ENCODE measurements around the gene HPGD.
"Not testable (repeated sequence)": the region's sequence is repeated elsewhere in the genome, so short reads cannot be mapped to it uniquely, and the experiment has no call there.

Gene HPGD

DNA sequence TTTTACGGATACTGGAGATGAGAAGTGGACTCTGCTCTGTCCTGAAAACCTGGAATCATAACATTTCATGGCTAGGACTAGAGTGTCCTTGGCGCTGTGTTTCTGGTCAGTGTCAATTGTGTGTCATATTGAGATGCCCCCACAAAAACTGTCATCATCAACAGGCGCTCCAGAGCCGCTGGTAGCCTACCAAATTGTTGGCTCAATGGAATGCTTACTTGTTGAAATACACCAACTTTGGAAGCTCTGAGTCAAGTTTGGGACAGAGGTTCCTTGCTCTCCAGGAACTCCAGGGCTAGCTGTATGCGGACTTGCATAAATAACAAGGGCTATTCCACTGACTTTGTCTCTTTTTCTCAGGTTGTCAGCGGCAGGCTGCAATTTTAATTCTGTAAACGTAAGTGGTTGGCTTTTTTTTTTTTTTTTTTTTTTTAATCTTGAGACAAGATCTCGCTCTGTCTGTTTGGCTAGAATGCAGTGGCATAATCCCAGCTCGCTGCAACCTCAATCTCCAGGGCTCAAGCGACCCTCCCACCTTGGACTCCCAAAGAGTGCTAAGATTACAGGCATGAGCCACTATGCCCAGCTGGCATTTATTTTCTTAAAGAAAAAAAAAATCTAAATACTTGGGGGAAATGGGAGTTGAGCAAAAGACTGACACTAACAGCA, 871 bp upstream of the HPGD start:
- no peak for FAIRE-seq

DNA sequence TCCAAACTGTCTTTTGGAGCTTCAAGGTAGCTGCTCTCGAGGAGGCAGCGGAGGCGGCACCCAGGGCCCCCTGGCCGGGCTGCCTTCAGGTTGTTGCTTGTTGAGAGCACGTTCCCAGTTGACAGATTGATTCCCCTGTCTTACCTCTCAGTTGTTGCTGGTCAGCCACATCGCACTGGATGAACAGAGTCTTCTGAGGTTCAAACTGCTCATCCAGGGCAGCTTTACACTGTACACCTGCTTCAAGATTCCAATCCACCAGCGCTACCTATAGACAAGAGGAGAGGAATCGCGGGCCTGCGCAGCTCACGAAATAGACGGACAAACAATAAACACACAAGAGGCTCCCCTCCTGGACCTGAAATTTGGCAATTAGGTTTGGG, 497 bp downstream of the HPGD start:
- no peak for FAIRE-seq

- FAIRE-seq = no peak
Observed at GRCh38 chr4:174520660-174521059, 1.6 kb downstream of the HPGD start.

- no peak for FAIRE-seq
Observed at GRCh38 chr4:174517502-174518445, 4.5 kb downstream of the HPGD start.

DNA sequence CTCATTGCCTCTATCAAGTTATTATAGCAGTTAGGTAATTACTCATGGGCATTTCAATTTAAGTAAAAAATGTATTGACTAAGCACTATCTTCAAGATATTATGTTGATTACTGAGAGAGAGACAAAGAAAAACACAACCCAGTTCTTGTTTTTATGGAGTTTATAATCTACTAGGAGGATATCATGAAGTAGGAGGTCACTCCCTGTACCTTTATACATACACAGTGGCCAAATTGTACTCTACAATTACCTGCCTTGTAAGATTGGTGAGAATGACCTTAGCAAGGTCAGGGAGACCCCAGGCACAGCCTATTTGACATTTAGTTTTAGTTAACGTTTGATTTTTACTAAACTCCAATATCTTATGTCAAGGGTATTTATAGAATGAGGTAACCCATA, 5.5 kb downstream of the HPGD start:
- no peak for FAIRE-seq

GRCh38 chr4:174516345-174516744, 5.9 kb downstream of the HPGD start:
- FAIRE-seq = no peak

DNA sequence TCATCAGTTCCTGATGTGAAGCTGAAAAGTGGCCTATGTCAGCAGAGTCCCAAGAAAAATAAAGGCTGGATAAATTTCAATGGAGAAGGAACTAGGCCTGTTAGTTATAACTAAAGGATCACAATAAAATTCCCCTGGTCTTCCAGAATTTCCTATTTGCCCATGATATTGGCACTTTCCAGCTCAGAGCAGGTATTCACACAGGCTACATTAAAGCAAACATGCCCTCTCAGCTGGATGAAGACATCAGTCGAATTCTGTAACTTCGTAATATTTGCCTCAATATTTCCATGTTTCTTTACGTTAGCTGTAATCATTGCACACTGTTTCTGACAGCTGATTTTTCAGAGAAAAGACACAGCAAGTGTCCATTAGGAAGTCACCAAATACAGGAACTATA, 9.5 kb downstream of the HPGD start:
- FAIRE-seq = no peak

- no peak for FAIRE-seq
Observed at GRCh38 chr4:174505892-174506291, 16.4 kb downstream of the HPGD start.

- FAIRE-seq = no peak
Observed at GRCh38 chr4:174505007-174505406, 17.3 kb downstream of the HPGD start.

GRCh38 chr4:174503079-174503715, 19.1 kb downstream of the HPGD start:
- FAIRE-seq = no peak

GRCh38 chr4:174496631-174497432, 25.5 kb downstream of the HPGD start:
- FAIRE-seq = no peak

- FAIRE-seq = no peak
Observed at GRCh38 chr4:174495626-174496025, 26.7 kb downstream of the HPGD start.

DNA sequence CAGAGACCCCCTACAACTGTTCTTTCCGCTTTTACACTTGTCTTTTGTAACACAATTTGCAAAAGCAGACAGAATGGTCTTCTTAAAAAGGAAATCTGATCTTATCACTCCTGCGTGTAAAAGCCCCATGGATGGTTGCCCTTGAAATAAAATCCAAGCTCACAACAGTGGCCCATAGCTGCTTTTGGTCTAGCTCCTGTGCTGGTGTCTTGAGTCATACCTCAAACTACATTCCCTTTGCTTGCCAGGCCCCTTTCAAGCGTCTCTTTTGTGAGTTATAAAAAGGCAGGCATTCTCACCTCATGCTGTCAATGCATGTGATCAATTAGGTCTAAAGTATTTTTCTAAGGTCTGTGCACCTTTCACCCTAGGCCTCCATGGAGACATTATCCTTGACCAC, 27.6 kb downstream of the HPGD start:
- FAIRE-seq = no peak

DNA sequence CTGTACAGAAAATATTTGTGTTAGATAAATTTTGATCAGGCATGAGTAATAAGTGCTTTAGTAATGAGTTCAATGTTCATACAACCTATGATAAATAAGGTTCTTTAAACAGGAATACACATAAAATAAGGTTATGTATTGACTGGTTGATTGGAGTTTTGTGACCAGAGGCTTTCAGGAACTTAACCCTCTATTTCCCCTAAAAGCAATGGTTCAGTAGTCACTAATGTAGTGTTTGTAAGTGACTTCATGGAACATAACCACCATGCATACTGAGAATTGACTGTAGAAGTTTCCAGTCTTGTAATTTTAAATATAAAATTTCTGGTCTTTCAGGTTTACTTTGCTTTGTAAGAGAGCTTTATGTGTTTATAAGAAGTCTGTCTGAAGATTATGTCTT, 28.1 kb downstream of the HPGD start:
- FAIRE-seq = no peak

GRCh38 chr4:174490451-174490961, 31.8 kb downstream of the HPGD start:
- no peak for FAIRE-seq

- FAIRE-seq = not testable (repeated sequence)
Observed at GRCh38 chr4:174488368-174488767, 33.9 kb downstream of the HPGD start.

DNA sequence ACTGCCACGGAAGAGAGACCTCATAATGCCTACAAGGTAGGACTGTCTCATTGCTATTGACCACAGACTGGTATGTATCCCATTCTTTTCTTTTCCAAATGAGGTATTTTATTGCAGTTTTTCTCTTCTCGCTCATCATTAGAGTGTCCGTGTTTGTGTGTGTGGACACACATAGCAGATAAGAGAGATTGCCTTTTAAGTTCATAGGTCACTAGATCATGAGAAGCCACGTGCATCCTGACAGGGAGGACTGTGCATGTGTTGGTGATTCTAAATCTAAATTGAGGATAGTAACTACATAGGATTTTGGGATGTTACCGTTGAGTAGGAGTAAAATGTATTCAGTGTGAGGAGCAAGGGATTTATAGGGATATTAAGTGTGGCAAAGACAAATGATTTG, 37.3 kb downstream of the HPGD start:
- FAIRE-seq = no peak

DNA sequence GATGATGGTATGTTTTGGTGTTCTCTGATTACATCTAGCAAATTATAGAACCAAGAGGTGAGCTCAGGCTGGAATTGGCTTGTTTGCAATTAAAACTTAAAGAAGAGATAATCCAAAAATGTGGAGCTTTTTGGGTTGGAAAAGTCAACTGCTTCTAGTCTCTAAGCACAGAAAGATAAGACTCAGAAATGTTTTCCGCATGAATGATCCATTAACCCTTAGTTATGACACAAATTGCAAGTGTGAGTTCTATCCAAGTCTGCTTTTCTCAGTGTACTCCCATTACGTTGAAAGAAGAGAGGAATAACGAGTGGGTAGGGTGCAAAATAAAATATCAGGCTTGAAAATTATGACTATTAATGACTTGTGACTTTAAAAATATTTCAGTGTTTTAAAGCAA, 38.5 kb downstream of the HPGD start:
- FAIRE-seq = no peak

DNA sequence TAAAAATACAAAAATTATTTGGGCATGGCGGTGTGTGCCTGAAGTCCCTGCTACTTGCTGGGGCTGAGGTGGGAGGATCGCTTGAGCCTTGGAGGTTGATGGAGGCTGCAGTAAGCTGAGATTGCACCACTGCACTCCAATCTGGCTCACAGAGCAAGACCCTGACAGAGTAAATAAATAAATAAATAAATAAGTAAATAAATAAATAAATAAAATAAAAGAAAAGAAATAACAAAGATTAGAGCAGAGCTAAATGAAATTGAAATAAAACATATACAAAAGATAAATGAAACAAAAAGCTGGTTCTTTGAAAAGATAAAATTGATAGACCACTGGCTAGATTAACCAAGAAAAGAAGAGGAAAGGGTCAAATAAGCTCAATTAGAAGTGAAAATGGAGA, 43.1 kb downstream of the HPGD start:
- no peak for FAIRE-seq

DNA sequence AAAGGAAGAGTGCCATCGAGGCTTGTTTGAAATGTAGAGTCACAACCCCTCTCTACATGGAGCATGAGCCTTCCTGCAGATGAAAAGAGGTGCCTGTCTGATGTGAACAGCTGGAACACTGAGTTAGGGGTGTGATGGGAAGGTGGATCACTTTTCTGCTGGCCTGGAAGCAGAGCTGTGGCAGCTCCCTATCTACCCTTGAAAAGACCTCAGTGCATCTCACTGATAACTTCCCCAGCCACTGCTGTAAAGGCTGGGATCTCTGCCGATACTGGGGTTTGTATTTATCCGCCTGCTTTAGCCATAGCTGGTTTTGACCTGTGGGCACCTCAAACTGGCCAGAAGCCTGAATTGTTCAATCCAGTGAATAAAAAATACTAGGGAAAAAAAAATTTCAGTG, 46.8 kb downstream of the HPGD start:
- FAIRE-seq = no peak

DNA sequence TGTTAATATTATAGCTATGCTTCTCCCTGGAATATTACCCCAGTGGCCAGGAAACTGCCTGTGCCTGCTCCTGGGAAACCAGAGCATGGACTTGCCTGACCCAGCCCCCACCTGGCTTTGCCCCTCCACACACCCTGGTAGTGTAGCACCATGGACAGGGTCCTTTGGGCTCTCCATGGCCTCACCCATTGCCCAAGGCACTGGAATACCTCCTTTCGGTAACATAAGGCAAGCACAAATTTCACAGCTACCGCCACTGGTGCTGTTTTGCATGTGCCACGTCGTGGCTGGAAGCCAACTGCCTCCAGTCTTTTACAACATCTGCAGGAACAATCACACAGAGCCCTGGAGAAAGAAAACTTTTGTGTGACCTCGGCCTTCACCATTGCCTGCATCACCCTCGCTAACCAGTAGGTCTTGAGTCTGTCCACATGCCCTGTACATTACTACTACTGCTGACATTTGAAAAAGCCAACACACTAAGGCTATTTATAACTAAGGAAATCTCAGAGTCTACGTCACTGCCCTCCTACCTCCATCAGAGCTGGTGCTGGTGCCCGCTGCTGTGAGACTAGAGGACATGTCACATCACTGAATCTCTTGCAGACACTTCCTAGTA, 47.7 kb downstream of the HPGD start:
- FAIRE-seq = no peak

- FAIRE-seq = no peak
Observed at GRCh38 chr4:174467107-174467506, 55.2 kb downstream of the HPGD start.
